ENCODE results near the gene CIT.
"Not testable (repeated sequence)": the region's sequence is repeated elsewhere in the genome, so short reads cannot be mapped to it uniquely, and the experiment has no call there.

The CIT gene

GRCh38 chr12:119666900-119667576 lies 210.1 kb downstream of the CIT start:
- H3K27ac ChIP-seq (ENCODE audit: low read depth, low read length): no peak overlapping the region

GRCh38 chr12:119666226-119666795 lies 210.8 kb downstream of the CIT start:
- no peak overlapping the region for H3K9ac ChIP-seq (ENCODE audit: low read depth in 1 of 2, low read length in 2 of 2)
- H3K4me3 ChIP-seq (ENCODE audit: low read depth in 1 of 2, low read length in 2 of 2): no peak overlapping the region
- H3K4me1 ChIP-seq (ENCODE audit: control insufficient read depth in 1 of 2, insufficient read depth in 2 of 2, low read length in 2 of 2): peaks cover 27 to 32% of the 10 kb centered on the region in 2 donors
- H3K27ac ChIP-seq (ENCODE audit: low read depth, low read length): no peak overlapping the region
- H3K9me3 ChIP-seq (ENCODE audit: control insufficient read depth in 1 of 2, low read length in 2 of 2): no peaks in the 10 kb centered on the region
- peaks cover 0 to under 1% of the 10 kb centered on the region in 2 donors for H3K36me3 ChIP-seq (ENCODE audit: control insufficient read depth in 1 of 2, insufficient read depth in 2 of 2, low read length in 2 of 2)
- H3K27me3 ChIP-seq (ENCODE audit: control insufficient read depth in 1 of 2, insufficient read depth in 2 of 2, low read length in 2 of 2): no peaks in the 10 kb centered on the region

More at GRCh38 chr12:119666900-119667576, 210.1 kb downstream of the CIT start:
- peaks cover 4 to 8% of the 10 kb centered on the region in 2 donors for H3K36me3 ChIP-seq (ENCODE audit: control insufficient read depth in 1 of 2, insufficient read depth in 2 of 2, low read length in 2 of 2)
- no peaks in the 10 kb centered on the region for H3K27me3 ChIP-seq (ENCODE audit: control insufficient read depth in 1 of 2, insufficient read depth in 2 of 2, low read length in 2 of 2)
- no peaks in the 10 kb centered on the region for H3K9me3 ChIP-seq (ENCODE audit: control insufficient read depth in 1 of 2, low read length in 2 of 2)
- H3K9ac ChIP-seq (ENCODE audit: low read depth in 1 of 2, low read length in 2 of 2): peak overlapping the region; percentile 12 to 98
- H3K4me3 ChIP-seq (ENCODE audit: low read depth in 1 of 2, low read length in 2 of 2): peak overlapping the region; percentile 68 to 98
- H3K4me1 ChIP-seq (ENCODE audit: control insufficient read depth in 1 of 2, insufficient read depth in 2 of 2, low read length in 2 of 2): peaks cover 33 to 35% of the 10 kb centered on the region in 2 donors

- H3K4me3 ChIP-seq (ENCODE audit: low read depth in 1 of 2, low read length in 2 of 2): no peak overlapping the region
- H3K9ac ChIP-seq (ENCODE audit: low read depth in 1 of 2, low read length in 2 of 2): no peak overlapping the region
Measured at GRCh38 chr12:119665164-119665929, 211.8 kb downstream of the CIT start.

GRCh38 chr12:119664642-119665041 lies 212.5 kb downstream of the CIT start:
- no peak overlapping the region for H3K9ac ChIP-seq (ENCODE audit: low read depth in 1 of 2, low read length in 2 of 2)
- no peaks in the 10 kb centered on the region for H3K9me3 ChIP-seq (ENCODE audit: control insufficient read depth in 1 of 2, low read length in 2 of 2)
- peaks cover 12 to 19% of the 10 kb centered on the region in 2 donors for H3K4me1 ChIP-seq (ENCODE audit: control insufficient read depth in 1 of 2, insufficient read depth in 2 of 2, low read length in 2 of 2)
- H3K36me3 ChIP-seq (ENCODE audit: control insufficient read depth in 1 of 2, insufficient read depth in 2 of 2, low read length in 2 of 2): no peaks in the 10 kb centered on the region
- H3K4me3 ChIP-seq (ENCODE audit: low read depth in 1 of 2, low read length in 2 of 2): no peak overlapping the region
- no peak overlapping the region for H3K27ac ChIP-seq (ENCODE audit: low read depth, low read length)
- no peaks in the 10 kb centered on the region for H3K27me3 ChIP-seq (ENCODE audit: control insufficient read depth in 1 of 2, insufficient read depth in 2 of 2, low read length in 2 of 2)

More at GRCh38 chr12:119665164-119665929, 211.8 kb downstream of the CIT start:
- Histone ChIP-seq H3K36me3 (ENCODE audit: control insufficient read depth in 1 of 2, insufficient read depth in 2 of 2, low read length in 2 of 2) (no peaks in the 10 kb centered on the region), H3K9me3 (ENCODE audit: control insufficient read depth in 1 of 2, low read length in 2 of 2) (no peaks in the 10 kb centered on the region), H3K27ac (ENCODE audit: low read depth, low read length) (no peak overlapping the region), H3K4me1 (ENCODE audit: control insufficient read depth in 1 of 2, insufficient read depth in 2 of 2, low read length in 2 of 2) (peaks cover 19 to 24% of the 10 kb centered on the region in 2 donors), H3K27me3 (ENCODE audit: control insufficient read depth in 1 of 2, insufficient read depth in 2 of 2, low read length in 2 of 2) (no peaks in the 10 kb centered on the region)

GRCh38 chr12:119661882-119662281 lies 215.2 kb downstream of the CIT start:
- Histone ChIP-seq H3K4me3 (ENCODE audit: low read depth in 1 of 2, low read length in 2 of 2) (no peak overlapping the region), H3K27ac (ENCODE audit: low read depth, low read length) (no peak overlapping the region), H3K36me3 (ENCODE audit: control insufficient read depth in 1 of 2, insufficient read depth in 2 of 2, low read length in 2 of 2) (no peaks in the 10 kb centered on the region), H3K4me1 (ENCODE audit: control insufficient read depth in 1 of 2, insufficient read depth in 2 of 2, low read length in 2 of 2) (peaks cover 6 to 11% of the 10 kb centered on the region in 2 donors), H3K27me3 (ENCODE audit: control insufficient read depth in 1 of 2, insufficient read depth in 2 of 2, low read length in 2 of 2) (no peaks in the 10 kb centered on the region), H3K9ac (ENCODE audit: low read depth in 1 of 2, low read length in 2 of 2) (no peak overlapping the region), H3K9me3 (ENCODE audit: control insufficient read depth in 1 of 2, low read length in 2 of 2) (no peaks in the 10 kb centered on the region)

- Histone ChIP-seq H3K27me3 (ENCODE audit: control insufficient read depth in 1 of 2, insufficient read depth in 2 of 2, low read length in 2 of 2) (no peaks in the 10 kb centered on the region), H3K36me3 (ENCODE audit: control insufficient read depth in 1 of 2, insufficient read depth in 2 of 2, low read length in 2 of 2) (no peaks in the 10 kb centered on the region), H3K9ac (ENCODE audit: low read depth in 1 of 2, low read length in 2 of 2) (no peak overlapping the region), H3K9me3 (ENCODE audit: control insufficient read depth in 1 of 2, low read length in 2 of 2) (no peaks in the 10 kb centered on the region), H3K4me3 (ENCODE audit: low read depth in 1 of 2, low read length in 2 of 2) (no peak overlapping the region), H3K4me1 (ENCODE audit: control insufficient read depth in 1 of 2, insufficient read depth in 2 of 2, low read length in 2 of 2) (no peaks in the 10 kb centered on the region), H3K27ac (ENCODE audit: low read depth, low read length) (no peak overlapping the region)
Measured at GRCh38 chr12:119660076-119660475, 217.0 kb downstream of the CIT start.

- no peak overlapping the region for H3K9ac ChIP-seq (ENCODE audit: low read depth in 1 of 2, low read length in 2 of 2)
- H3K4me3 ChIP-seq (ENCODE audit: low read depth in 1 of 2, low read length in 2 of 2): no peak overlapping the region
- H3K27me3 ChIP-seq (ENCODE audit: control insufficient read depth in 1 of 2, insufficient read depth in 2 of 2, low read length in 2 of 2): no peaks in the 10 kb centered on the region
- no peaks in the 10 kb centered on the region for H3K9me3 ChIP-seq (ENCODE audit: control insufficient read depth in 1 of 2, low read length in 2 of 2)
- no peaks in the 10 kb centered on the region for H3K4me1 ChIP-seq (ENCODE audit: control insufficient read depth in 1 of 2, insufficient read depth in 2 of 2, low read length in 2 of 2)
- no peaks in the 10 kb centered on the region for H3K36me3 ChIP-seq (ENCODE audit: control insufficient read depth in 1 of 2, insufficient read depth in 2 of 2, low read length in 2 of 2)
- H3K27ac ChIP-seq (ENCODE audit: low read depth, low read length): no peak overlapping the region
Measured at GRCh38 chr12:119659289-119659897, 217.7 kb downstream of the CIT start.

- not testable (repeated sequence) for H3K4me3 ChIP-seq (ENCODE audit: low read depth in 1 of 2, low read length in 2 of 2); H3K36me3 ChIP-seq (ENCODE audit: control insufficient read depth in 1 of 2, insufficient read depth in 2 of 2, low read length in 2 of 2); H3K4me1 ChIP-seq (ENCODE audit: control insufficient read depth in 1 of 2, insufficient read depth in 2 of 2, low read length in 2 of 2); H3K27me3 ChIP-seq (ENCODE audit: control insufficient read depth in 1 of 2, insufficient read depth in 2 of 2, low read length in 2 of 2); H3K9me3 ChIP-seq (ENCODE audit: control insufficient read depth in 1 of 2, low read length in 2 of 2); H3K9ac ChIP-seq (ENCODE audit: low read depth in 1 of 2, low read length in 2 of 2); H3K27ac ChIP-seq (ENCODE audit: low read depth, low read length)
Measured at GRCh38 chr12:119658166-119658565, 219.0 kb downstream of the CIT start.

- H3K9me3 ChIP-seq (ENCODE audit: control insufficient read depth in 1 of 2, low read length in 2 of 2); H3K4me3 ChIP-seq (ENCODE audit: low read depth in 1 of 2, low read length in 2 of 2); H3K27ac ChIP-seq (ENCODE audit: low read depth, low read length); H3K36me3 ChIP-seq (ENCODE audit: control insufficient read depth in 1 of 2, insufficient read depth in 2 of 2, low read length in 2 of 2); H3K4me1 ChIP-seq (ENCODE audit: control insufficient read depth in 1 of 2, insufficient read depth in 2 of 2, low read length in 2 of 2); H3K9ac ChIP-seq (ENCODE audit: low read depth in 1 of 2, low read length in 2 of 2); H3K27me3 ChIP-seq (ENCODE audit: control insufficient read depth in 1 of 2, insufficient read depth in 2 of 2, low read length in 2 of 2): not testable (repeated sequence)
Measured at GRCh38 chr12:119657001-119657400, 220.1 kb downstream of the CIT start.

- no peaks in the 10 kb centered on the region for H3K27me3 ChIP-seq (ENCODE audit: control insufficient read depth in 1 of 2, insufficient read depth in 2 of 2, low read length in 2 of 2)
- H3K4me3 ChIP-seq (ENCODE audit: low read depth in 1 of 2, low read length in 2 of 2): no peak overlapping the region
- no peaks in the 10 kb centered on the region for H3K36me3 ChIP-seq (ENCODE audit: control insufficient read depth in 1 of 2, insufficient read depth in 2 of 2, low read length in 2 of 2)
- H3K9ac ChIP-seq (ENCODE audit: low read depth in 1 of 2, low read length in 2 of 2): no peak overlapping the region
- peaks cover 0 to 9% of the 10 kb centered on the region in 2 donors for H3K9me3 ChIP-seq (ENCODE audit: control insufficient read depth in 1 of 2, low read length in 2 of 2)
- no peak overlapping the region for H3K27ac ChIP-seq (ENCODE audit: low read depth, low read length)
- no peaks in the 10 kb centered on the region for H3K4me1 ChIP-seq (ENCODE audit: control insufficient read depth in 1 of 2, insufficient read depth in 2 of 2, low read length in 2 of 2)
Measured at GRCh38 chr12:119652665-119653064, 224.5 kb downstream of the CIT start.
